ENCODE measurements around the gene RSPH1.

The RSPH1 gene

GRCh38 chr21:42513151-42513984 is 17.3 kb upstream of the RSPH1 start, which contains the start of gene SLC37A1:
Gene SLC37A1 (plus strand): TSS chr21:42513852. CDS start chr21:42518455, 4,603 bp downstream.
- no peak for DNase-seq (ENCODE audit: low spot score)

GRCh38 chr21:42512346-42513034 is 16.5 kb upstream of the RSPH1 start:
- DNase-seq (ENCODE audit: low spot score) = no peak

- no peak for DNase-seq (ENCODE audit: low spot score)
Observed at GRCh38 chr21:42509244-42509643, 13.2 kb upstream of the RSPH1 start.

GRCh38 chr21:42508371-42508770 is 12.3 kb upstream of the RSPH1 start:
- no peak for DNase-seq (ENCODE audit: low spot score)

GRCh38 chr21:42507418-42507817 is 11.4 kb upstream of the RSPH1 start:
- DNase-seq (ENCODE audit: low spot score) = no peak

- DNase-seq (ENCODE audit: low spot score) = no peak
Observed at GRCh38 chr21:42505090-42505726, 9.2 kb upstream of the RSPH1 start.

GRCh38 chr21:42503711-42504110 is 7.7 kb upstream of the RSPH1 start:
- DNase-seq (ENCODE audit: low spot score) = no peak

GRCh38 chr21:42500736-42501135 is 4.7 kb upstream of the RSPH1 start:
- DNase-seq (ENCODE audit: low spot score) = no peak

GRCh38 chr21:42500225-42500624 is 4.2 kb upstream of the RSPH1 start:
- DNase-seq (ENCODE audit: low spot score) = no peak

GRCh38 chr21:42499444-42500112 is 3.6 kb upstream of the RSPH1 start:
- no peak for DNase-seq (ENCODE audit: low spot score)

- DNase-seq (ENCODE audit: low spot score) = no peak
Observed at GRCh38 chr21:42498012-42498411, 2.0 kb upstream of the RSPH1 start.

- DNase-seq (ENCODE audit: low spot score) = no peak
Observed at GRCh38 chr21:42496839-42497202, 797 bp upstream of the RSPH1 start.

- no peak for DNase-seq (ENCODE audit: low spot score)
Observed at GRCh38 chr21:42495765-42496119, 282 bp downstream of the RSPH1 start.

- DNase-seq (ENCODE audit: low spot score) = no peak
Observed at GRCh38 chr21:42495027-42495426, 997 bp downstream of the RSPH1 start.

- no peak for DNase-seq (ENCODE audit: low spot score)
Observed at GRCh38 chr21:42493109-42494060, 2.6 kb downstream of the RSPH1 start.

- DNase-seq (ENCODE audit: low spot score) = no peak
Observed at GRCh38 chr21:42492201-42492600, 3.8 kb downstream of the RSPH1 start.

GRCh38 chr21:42491328-42491727 is 4.7 kb downstream of the RSPH1 start:
- DNase-seq (ENCODE audit: low spot score) = no peak

- no peak for DNase-seq (ENCODE audit: low spot score)
Observed at GRCh38 chr21:42490720-42491119, 5.3 kb downstream of the RSPH1 start.

- no peak for DNase-seq (ENCODE audit: low spot score)
Observed at GRCh38 chr21:42489991-42490390, 6.0 kb downstream of the RSPH1 start.

GRCh38 chr21:42489006-42489563 is 6.9 kb downstream of the RSPH1 start:
- DNase-seq (ENCODE audit: low spot score) = no peak

- no peak for DNase-seq (ENCODE audit: low spot score)
Observed at GRCh38 chr21:42486531-42486930, 9.5 kb downstream of the RSPH1 start.

Measured in COLO829 (cell line).